HG03460 (cell line): Measurements from ENCODE around the gene ORAI1.
A peak's percentile ranks its signal among the peaks of the same experiment; 100 is the strongest.
"Not testable (repeated sequence)": the region's sequence is repeated elsewhere in the genome, so short reads cannot be mapped to it uniquely, and the experiment has no call there.

Experiments used
- ATAC-seq: cut with Tn5 transposase; IDR thresholded peaks from one replicate; pipeline ENCODE4 v1.9.1; 2021; ENCODE audit not compliant: unreplicated experiment

Gene ORAI1

GRCh38 chr12:121626087-121626852, at the start of gene ORAI1:
ORAI1 (plus strand) TSS chr12:121626530.
- peak; percentile 56 for ATAC-seq

GRCh38 chr12:121576851-121577391, 49.4 kb upstream of the ORAI1 start:
- ATAC-seq, result no peak

- ATAC-seq, result no peak
Observed at GRCh38 chr12:121577443-121578180, 48.7 kb upstream of the ORAI1 start.

GRCh38 chr12:121578230-121579189, 47.8 kb upstream of the ORAI1 start:
- no peak for ATAC-seq

- no peak for ATAC-seq
Observed at GRCh38 chr12:121579190-121579791, 47.0 kb upstream of the ORAI1 start.

- ATAC-seq, result no peak
Observed at GRCh38 chr12:121579981-121580868, 46.1 kb upstream of the ORAI1 start.

- ATAC-seq, result no peak
Observed at GRCh38 chr12:121580959-121581685, 45.2 kb upstream of the ORAI1 start, which contains the start of gene KDM2B. KDM2B (minus strand) TSS chr12:121581023; CDS start chr12:121580911, 112 bp downstream.

- ATAC-seq, result no peak
Observed at GRCh38 chr12:121581686-121582429, 44.5 kb upstream of the ORAI1 start.

GRCh38 chr12:121582583-121583333, 43.6 kb upstream of the ORAI1 start:
- no peak for ATAC-seq

GRCh38 chr12:121583334-121583661, 43.0 kb upstream of the ORAI1 start:
- ATAC-seq, result not testable (repeated sequence)

- ATAC-seq, result not testable (repeated sequence)
Observed at GRCh38 chr12:121584885-121585284, 41.4 kb upstream of the ORAI1 start.

GRCh38 chr12:121590476-121591143, 35.7 kb upstream of the ORAI1 start:
- peak; percentile 66 for ATAC-seq

GRCh38 chr12:121592320-121592719, 34.0 kb upstream of the ORAI1 start:
- no peak for ATAC-seq

- ATAC-seq, result no peak
Observed at GRCh38 chr12:121595520-121595919, 30.8 kb upstream of the ORAI1 start.

GRCh38 chr12:121596526-121596925, 29.8 kb upstream of the ORAI1 start:
- no peak for ATAC-seq

GRCh38 chr12:121600702-121601336, 25.5 kb upstream of the ORAI1 start:
- ATAC-seq, result no peak
